Measurements from ENCODE around the gene EEF1E1.

Gene EEF1E1

DNA sequence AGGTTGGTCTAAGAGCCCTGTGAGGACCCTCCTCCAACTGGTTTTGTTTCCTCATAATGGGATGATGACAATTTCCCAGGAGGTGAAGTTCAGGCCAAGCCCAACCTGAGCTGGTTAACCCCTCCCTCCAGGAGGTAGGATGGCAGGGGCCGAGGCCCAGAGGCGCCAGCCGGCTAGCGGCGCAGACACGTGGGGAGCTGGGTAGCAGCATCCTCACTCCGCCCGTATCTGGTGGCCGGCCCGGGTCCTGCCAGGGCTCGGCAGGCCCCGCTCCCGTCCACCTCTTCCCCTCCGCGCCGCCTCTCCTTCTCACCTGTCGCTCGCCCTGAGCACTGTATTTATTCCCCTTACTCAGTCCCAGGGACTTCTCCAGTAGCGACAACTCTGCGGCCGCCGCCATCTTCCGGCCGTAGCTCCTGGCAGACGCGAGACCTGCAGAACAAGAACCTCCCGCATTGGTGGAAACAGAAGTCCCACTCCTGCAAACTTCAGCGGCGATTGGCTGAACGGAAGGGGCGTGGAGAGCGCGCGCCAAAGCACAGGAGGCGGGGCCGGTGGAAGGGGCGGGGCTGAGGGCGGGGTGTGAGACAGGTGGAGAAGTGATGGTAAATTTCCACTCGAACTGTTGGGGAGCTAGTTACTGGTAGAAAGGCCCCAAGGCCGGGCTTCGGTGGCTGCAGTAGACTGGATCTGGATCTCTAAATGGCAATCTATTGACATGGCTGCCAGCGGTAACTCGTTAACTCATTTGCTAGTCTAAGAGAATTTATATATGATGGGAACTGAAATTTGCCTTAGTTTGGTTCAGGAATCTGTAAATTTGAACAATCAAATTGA is at the start of gene EEF1E1:
TSS of gene EEF1E1 (minus strand) at position 427 of the 837 bp plus-strand sequence. CDS start at position 400, 27 bp downstream.
- peak; percentile 94 for DNase-seq

GRCh38 chr6:8149350-8149749 is 47.0 kb upstream of the EEF1E1 start:
- DNase-seq = no peak

- DNase-seq = no peak
Measured at GRCh38 chr6:8143945-8144344, 41.6 kb upstream of the EEF1E1 start.

DNA sequence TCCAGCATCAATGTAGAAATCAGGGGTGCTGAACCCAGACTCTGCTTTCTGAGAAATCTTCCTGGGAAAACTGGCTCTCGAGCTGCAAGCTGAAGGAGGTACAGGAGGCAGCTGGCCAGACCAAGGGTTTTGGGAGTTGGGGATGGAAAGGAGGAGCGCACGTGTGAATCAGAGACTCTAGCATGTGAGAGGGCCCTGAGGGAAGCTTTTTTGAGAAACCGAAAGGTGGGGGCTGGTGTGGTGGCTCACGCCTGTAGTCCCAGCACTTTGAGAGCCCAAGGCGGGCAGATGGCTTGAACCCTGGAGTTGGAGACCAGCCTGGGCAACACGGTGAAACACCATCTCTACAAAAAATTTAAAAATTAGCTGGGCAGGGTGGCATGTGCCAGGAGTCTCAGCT is 37.1 kb upstream of the EEF1E1 start:
- DNase-seq = no peak

- no peak for DNase-seq
Measured at GRCh38 chr6:8137529-8137939, 35.2 kb upstream of the EEF1E1 start.

GRCh38 chr6:8135276-8135675 is 32.9 kb upstream of the EEF1E1 start:
- no peak for DNase-seq

GRCh38 chr6:8132130-8132529 is 29.8 kb upstream of the EEF1E1 start:
- no peak for DNase-seq

DNA sequence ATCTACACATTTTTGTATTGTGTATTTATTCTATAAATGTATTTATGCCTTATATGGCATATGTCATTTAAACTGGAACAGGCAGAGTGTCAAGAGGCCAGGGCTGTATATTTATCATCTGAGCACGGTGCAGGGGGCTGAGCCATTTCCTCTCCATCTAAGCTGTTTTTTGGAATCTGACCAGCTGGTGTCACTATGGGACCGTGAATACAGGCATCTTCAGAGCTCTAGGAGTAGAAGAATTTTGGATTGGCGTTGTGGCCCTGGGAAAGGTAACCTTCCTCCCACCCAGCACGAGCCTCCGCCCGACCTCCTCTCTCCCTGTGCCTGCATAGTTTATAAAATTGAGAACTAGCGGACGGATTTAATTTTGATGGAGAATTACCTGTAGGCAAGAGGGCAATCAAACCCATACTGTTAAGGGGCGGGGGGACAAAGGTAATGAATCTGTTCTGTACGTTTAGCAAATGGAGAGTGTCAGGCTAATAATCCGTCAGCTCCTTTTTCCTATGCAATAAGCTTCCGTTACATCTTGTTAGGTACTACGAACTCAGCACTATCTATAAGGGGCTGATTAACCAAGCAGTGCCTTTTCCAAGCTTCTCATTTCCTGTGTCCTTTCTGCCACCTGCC is 29.0 kb upstream of the EEF1E1 start:
- DNase-seq = peak; percentile 61

GRCh38 chr6:8130399-8130798 is 28.1 kb upstream of the EEF1E1 start:
- no peak for DNase-seq

GRCh38 chr6:8123236-8123635 is 20.9 kb upstream of the EEF1E1 start:
- DNase-seq = no peak

- DNase-seq = no peak
Measured at GRCh38 chr6:8114956-8115355, 12.6 kb upstream of the EEF1E1 start.

DNA sequence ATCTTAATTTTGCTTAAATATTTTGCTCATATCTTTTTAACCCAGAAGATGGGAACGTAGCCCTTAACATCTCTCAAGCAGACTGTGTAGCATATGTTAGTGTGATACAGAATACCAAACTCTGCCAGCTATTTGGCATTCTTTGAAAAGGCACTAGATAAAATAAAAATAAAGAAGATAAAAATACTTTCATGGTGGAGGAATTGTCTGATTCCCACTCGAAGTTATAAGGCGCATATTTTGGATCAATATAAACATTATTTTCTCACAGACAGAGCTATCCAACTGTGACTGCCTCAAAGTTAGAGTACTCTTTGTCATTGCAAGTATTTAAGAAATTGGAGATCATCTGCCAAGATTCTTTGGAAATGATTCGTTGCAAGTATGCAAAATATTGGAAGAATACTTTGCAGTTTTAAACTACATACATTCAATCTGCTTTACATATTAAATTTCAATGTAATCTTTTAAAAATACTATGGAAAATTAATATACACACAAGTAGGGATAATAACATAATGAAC is 10.8 kb upstream of the EEF1E1 start:
- no peak for DNase-seq

DNA sequence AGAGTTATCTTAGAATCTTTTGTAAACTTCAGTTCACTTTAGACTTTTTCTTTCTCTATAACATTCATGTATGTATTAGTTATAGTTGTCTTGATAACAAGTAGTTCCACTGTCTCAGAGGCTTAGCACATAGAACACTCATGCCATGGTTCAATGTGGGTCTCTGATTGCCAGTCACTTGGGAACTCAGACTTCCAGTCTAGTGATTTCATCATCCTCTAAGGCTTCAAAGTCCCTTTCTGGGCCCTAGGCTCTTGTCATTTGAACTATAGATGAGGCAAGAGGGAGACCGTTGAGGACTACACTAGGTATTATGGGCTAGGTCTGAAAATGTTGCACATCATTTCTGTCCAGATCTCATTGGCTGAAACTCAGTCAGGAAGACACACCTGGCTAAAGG is 8.4 kb upstream of the EEF1E1 start:
- no peak for DNase-seq

DNA sequence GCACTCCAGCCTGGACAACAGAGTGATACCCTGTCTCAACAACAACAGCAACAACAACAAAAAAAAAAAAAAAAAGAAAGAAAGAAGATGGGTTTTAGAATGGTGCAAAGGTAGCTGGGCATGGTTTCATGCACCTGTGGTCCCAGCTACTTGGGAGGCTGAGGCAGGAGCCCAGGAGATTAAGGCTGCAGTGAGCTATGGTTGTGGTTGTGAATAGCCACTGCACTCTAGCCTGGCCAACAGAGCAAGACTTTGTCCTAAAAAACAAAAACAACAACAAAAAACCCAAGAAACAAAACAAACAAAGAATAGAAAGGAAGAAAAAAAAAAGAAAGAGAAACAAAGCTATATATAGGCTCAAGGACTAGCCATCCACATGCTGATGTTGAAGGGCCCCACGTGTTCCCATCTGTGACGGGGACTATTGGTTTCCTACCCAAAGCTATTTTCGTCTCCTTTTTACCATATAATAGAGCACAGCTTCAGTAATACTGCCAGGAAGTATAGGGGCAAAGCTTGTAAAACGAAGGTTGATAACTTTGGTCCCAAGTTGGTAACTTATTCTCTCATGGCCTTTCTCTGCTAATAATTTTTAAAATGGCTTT is 7.9 kb upstream of the EEF1E1 start:
- DNase-seq = no peak

DNA sequence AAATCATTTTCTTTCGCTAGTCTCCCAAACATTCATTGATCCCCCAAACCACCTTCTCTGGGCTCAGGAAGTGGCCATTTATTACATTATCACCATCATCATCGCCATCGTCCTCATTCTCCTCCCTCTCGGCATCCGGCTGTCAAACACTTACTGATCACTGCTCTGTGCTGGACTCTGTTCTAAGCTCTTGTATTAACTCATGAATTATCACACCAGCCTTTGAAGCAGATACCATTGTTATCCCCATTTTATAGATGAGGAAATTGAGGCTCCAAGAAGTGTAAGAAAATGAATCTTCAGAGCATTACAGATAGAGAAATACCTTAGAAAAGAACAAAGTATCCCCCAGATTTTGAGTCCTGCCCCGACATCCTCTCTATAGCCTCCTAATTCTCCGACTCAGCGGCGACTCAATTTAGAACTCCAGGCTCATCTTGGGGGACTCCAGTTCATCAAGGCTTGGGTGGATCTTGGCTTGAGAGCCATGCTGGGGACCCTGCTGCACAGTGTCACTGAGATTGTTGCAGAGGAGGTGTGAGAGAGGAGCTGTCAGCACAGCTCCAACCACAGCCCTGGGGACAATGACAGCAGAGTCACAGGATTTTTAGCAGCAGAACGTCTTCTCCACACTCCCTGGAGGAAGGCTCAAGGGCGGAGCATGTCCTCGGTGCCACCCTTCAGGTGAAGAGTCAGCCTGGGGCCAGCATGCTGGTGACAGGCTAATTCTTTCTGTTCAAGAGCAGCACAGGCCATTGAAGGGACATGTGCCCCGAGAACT is 6.6 kb upstream of the EEF1E1 start:
- no peak for DNase-seq

- DNase-seq = no peak
Measured at GRCh38 chr6:8108031-8108660, 5.8 kb upstream of the EEF1E1 start.

DNA sequence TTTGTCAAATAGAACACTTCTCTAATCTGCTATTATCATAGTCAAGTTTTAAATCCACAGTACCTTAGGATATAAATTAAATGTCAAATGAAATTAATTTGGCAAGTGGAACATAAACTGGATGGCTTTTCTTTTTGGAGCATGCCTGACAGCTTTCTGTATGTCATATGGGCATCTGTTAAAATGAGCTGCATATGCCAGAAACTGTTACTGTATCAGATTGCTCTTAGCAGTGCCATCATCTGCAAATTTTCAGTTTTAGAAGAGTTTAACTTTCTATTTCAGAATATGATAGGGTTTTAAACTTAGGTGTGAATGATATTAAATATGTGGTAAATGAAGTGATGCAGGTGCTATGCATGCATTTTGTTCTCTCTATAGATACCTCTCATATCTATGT is 3.4 kb upstream of the EEF1E1 start:
- no peak for DNase-seq

DNA sequence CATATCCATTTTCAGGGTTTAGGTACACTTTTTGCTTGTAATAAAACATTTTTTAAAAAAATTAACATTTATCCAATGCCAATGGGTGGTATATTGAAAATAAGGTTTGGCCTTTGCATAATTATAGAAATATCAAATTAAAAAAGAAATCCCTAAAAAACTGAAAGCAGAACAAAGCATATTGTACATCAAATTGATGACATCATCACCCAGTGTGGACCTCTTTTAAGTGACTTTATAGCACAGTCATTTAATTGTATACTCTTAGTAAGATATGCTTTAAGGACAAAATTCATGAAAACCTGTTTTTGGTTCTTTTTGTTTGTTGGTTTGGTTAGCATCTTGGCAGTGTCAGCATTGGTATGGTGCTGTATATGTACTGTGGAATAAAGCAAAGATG is 1.4 kb upstream of the EEF1E1 start:
- DNase-seq = no peak

DNA sequence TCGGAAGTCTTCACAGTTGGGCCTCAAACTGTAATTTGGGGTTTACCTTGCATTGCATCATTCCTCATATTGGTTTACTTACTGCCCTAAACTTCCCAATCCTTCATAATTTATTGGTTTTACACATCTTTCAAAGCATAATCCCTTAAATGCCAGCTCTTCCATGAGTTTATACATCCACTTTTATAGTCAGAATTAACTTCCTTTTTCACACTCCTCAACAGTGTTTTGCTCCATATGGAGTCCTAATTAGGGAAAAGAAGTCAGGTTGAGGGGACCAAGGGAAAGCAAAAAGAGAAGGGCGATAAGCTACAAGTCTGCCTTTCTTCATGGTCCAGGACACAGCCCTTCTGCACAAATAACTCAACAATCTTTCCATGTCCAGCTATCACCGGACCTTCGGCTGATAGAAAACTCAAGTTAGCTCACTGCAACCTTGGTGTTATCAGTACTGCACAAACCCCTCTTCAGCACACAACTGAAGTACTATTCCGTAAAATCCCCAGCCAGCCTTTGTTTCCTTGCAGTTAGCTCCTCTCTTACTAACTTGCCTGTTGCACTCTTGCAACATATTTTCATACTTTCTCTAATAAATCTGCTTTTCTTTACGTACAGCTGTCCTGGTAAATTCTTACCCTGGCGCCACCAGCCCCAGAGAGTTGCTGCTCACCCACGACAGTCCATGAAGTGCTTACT is 2.0 kb downstream of the EEF1E1 start:
- DNase-seq = no peak

DNA sequence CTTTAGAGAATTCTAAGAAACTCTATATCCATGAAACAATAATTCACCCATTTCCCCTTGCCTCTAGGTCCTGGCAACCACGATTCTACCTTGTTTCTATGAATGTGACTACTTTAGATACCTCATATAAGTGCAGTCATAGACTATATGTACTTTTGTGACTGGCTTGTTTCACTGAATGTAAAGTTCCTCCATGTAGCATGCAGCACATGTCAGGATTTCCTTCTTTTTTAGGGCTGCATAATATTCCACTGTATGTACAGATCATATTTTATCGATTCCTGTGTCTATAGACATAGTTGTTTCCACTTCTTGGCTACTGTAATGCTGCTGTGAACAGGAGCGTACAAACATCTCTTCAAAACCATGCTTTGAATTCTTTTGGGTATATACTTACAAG is 11.7 kb downstream of the EEF1E1 start:
- no peak for DNase-seq

GRCh38 chr6:8088886-8089285 is 13.5 kb downstream of the EEF1E1 start:
- no peak for DNase-seq
